B cell (primary cell): ENCODE data around the gene LAMA2. TPM values are rescaled to one million over a fixed set of nuclear protein-coding genes. Genes with fewer than 3 reads are reported as not detected.

Experiments
- ATAC-seq: fragments of 200-7000 bp; cut with Tn5 transposase; one replicate; pipeline ENCODE4 v1.10.0; 2021; ENCODE audit warnings: low read depth, mild to moderate bottlenecking, moderate number of reproducible peaks, moderate library complexity
- CTCF ChIA-PET: fragments of 350-600 bp; sonication (Branson Sonifier 250); formaldehyde crosslinking; loops from one replicate; lab custom pipeline; 2021; ENCODE audit warnings: antibody characterized with exemption, inconsistent platforms; lab: Charles Lee
- POLR2A ChIA-PET: fragments of 350-600 bp; sonication (Branson Sonifier 250); formaldehyde crosslinking; loops from one replicate; lab custom pipeline; 2021; ENCODE audit warnings: antibody characterized with exemption; lab: Charles Lee
- DNase-seq: peaks from one replicate; pipeline ENCODE4 v3.0.0; 2013
- H2AFZ ChIP-seq: 2 replicates; pipeline ENCODE4 v1.6.1; 2012; ENCODE audit warnings: mild to moderate bottlenecking, low read depth, low read length; ENCODE audit not compliant: insufficient read depth, poor library complexity, severe bottlenecking
- H3K27ac ChIP-seq, 2 donors: 1 replicate in 1 of 2; 2 replicates in 1 of 2; pipeline ENCODE4 v1.5.1; 2012 to 2013; ENCODE audit warnings: low read length in 2 of 2, mild to moderate bottlenecking in 2 of 2, moderate library complexity in 1 of 2
- H3K27me3 ChIP-seq, 4 experiments: fragments of 200-600 bp in 1 of 4; sonication (generic) in 1 of 4; replicated peaks in 1 of 4; 1 replicate in 2 of 4; 2 replicates in 2 of 4; pipeline versions ENCODE4 v1.6.1 to v1.7.0; 2013 to 2016; ENCODE audit warnings: low read length in 3 of 4, mild to moderate bottlenecking in 2 of 4, mixed read lengths in 1 of 4, moderate library complexity in 1 of 4; ENCODE audit not compliant: insufficient read depth in 4 of 4, control insufficient read depth in 3 of 4; ENCODE audit errors: control extremely low read depth in 1 of 4
- H3K36me3 ChIP-seq, 2 experiments: replicated peaks in 1 of 2; 1 replicate in 1 of 2; 2 replicates in 1 of 2; pipeline versions ENCODE4 v1.6.1 to v1.7.1; 2013; ENCODE audit warnings: low read length in 1 of 2; ENCODE audit not compliant: insufficient read depth in 2 of 2, control insufficient read depth in 1 of 2; ENCODE audit errors: control extremely low read depth in 1 of 2, extremely low read depth in 1 of 2
- H3K4me1 ChIP-seq, 2 donors: fragments of 200-600 bp in 1 of 2; sonication (generic) in 1 of 2; 1 replicate in 1 of 2; 2 replicates in 1 of 2; pipeline versions ENCODE4 v1.5.1 to v1.6.1; 2013 to 2017; ENCODE audit warnings: low read length in 2 of 2; ENCODE audit not compliant: control insufficient read depth in 2 of 2, insufficient read depth in 2 of 2
- H3K4me2 ChIP-seq: replicated peaks from 2 replicates; pipeline ENCODE3; 2012; ENCODE audit warnings: mild to moderate bottlenecking, low read depth, low read length; ENCODE audit not compliant: poor library complexity, severe bottlenecking
- H3K4me3 ChIP-seq, 5 experiments: fragments of 200-600 bp in 1 of 5; sonication (generic) in 1 of 5; 1 replicate in 3 of 5; 2 replicates in 2 of 5; pipeline versions ENCODE4 v1.5.1 to v1.7.0; 2011 to 2016; ENCODE audit warnings: low read length in 4 of 5, mild to moderate bottlenecking in 4 of 5, low read depth in 2 of 5, control low read depth in 1 of 5, moderate library complexity in 1 of 5; ENCODE audit not compliant: insufficient read depth in 1 of 5; ENCODE audit errors: control extremely low read depth in 1 of 5, extremely low read depth in 1 of 5
- H3K79me2 ChIP-seq: fragments of 200-600 bp; sonication (generic); one replicate; pipeline ENCODE4 v1.6.0; 2016; ENCODE audit warnings: low read length; ENCODE audit not compliant: control insufficient read depth, insufficient read depth
- H3K9ac ChIP-seq: fragments of 200-600 bp; sonication (generic); 2 replicates; pipeline ENCODE4 v1.6.1; 2017; ENCODE audit warnings: mild to moderate bottlenecking, low read length, moderate library complexity
- H3K9me3 ChIP-seq, 3 donors: one replicate each; pipeline versions ENCODE4 v1.6.1 to v1.7.1; 2013; ENCODE audit warnings: low read length in 2 of 3; ENCODE audit not compliant: control insufficient read depth in 2 of 3, insufficient read depth in 1 of 3; ENCODE audit errors: control extremely low read depth in 1 of 3
- H4K20me1 ChIP-seq: 2 replicates; pipeline ENCODE4 v1.6.0; 2012; ENCODE audit warnings: mild to moderate bottlenecking, low read length; ENCODE audit not compliant: insufficient read depth, control insufficient read depth, poor library complexity, severe bottlenecking
- H3K27ac Mint-ChIP-seq: one replicate; pipeline ENCODE4 v1.8.0; 2021; ENCODE audit warnings: mixed read lengths
- H3K27me3 Mint-ChIP-seq: one replicate; pipeline ENCODE4 v1.8.0; 2021; ENCODE audit warnings: mixed read lengths
- H3K4me1 Mint-ChIP-seq: one replicate; pipeline ENCODE4 v1.8.0; 2021; ENCODE audit warnings: mixed read lengths
- H3K4me3 Mint-ChIP-seq: one replicate; pipeline ENCODE4 v1.8.0; 2021; ENCODE audit warnings: mixed read lengths
- H3K9me3 Mint-ChIP-seq: one replicate; pipeline ENCODE4 v1.8.0; 2022; ENCODE audit warnings: mixed read lengths; ENCODE audit not compliant: insufficient read depth
- EZH2 ChIP-seq: IDR thresholded peaks from 2 replicates; pipeline ENCODE4 v1.6.1; 2012; ENCODE audit warnings: borderline replicate concordance, low read depth, mild to moderate bottlenecking, moderate library complexity, low read length; ENCODE audit not compliant: insufficient read depth, poor library complexity, severe bottlenecking
- WGBS: methylation state at CpG from one replicate; pipeline ENCODE4 v1.1.5; 2013; ENCODE audit warnings: missing lambda C conversion rate; ENCODE audit not compliant: insufficient coverage; 5-methylcytosine and 5-hydroxymethylcytosine counted together
- intact Hi-C: fragments of 100-400 bp; cut with micrococcal nuclease; formaldehyde crosslinking; loops from one replicate; pipeline ENCODE4 v1.10.0; 2022
- polyA plus RNA-seq: library from polyadenylated mRNA; depleted of rRNA; stranded (reverse); fragments of >200 nt; gene quantifications from 2 replicates; pipeline ENCODE4 v1.2.3, GENCODE V29; 2012
- total RNA-seq, 2 donors: library from RNA; stranded (reverse); fragments of 120-200 nt in 1 of 2; gene quantifications; 1 replicate in 1 of 2; 2 replicates in 1 of 2; pipeline versions ENCODE4 v1.2.3 to v1.2.4, GENCODE V29; 2013 to 2022
- TF ChIP-seq, protein P1 (sequence below): fragments of 200-600 bp; IDR thresholded peaks from one replicate; pipeline ENCODE4 v1.8.0; 2022; ENCODE audit warnings: antibody characterized with exemption, mild to moderate bottlenecking

LAMA2 gene
- total and polyA plus RNA-seq, 2 donors (not counting 1 experiment from before 2014, with no cell fraction given) = 0.16 TPM; not detected in 1

DNA sequence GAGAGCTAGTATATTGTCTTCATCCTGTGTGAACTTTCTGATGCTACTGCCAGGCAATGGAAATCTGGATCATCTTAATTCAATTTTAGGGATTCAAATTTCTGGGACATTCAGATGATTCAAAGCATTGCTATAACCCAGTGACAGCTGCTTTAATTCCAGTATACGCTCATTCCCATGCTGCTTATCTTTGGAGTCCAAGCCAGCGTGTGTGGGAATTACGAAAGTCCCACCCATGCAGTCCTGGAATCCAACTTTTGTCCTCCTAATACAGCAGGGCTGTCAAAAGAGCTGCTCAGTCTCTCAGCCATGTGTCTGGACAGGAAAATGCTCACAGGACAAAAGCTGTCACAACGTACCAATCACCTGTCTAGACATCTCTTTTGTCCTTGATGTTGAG is 219.8 kb downstream of the LAMA2 start:
- no peaks in the 10 kb centered on the region for H3K9me3 ChIP-seq
- 94% methylated on average over 3 of the region's 4 CpGs for WGBS
- no peak overlapping the region for H3K4me3 ChIP-seq
- no peaks in the 10 kb centered on the region for H4K20me1 ChIP-seq
- no peaks in the 10 kb centered on the region for H3K79me2 ChIP-seq
- H3K9ac ChIP-seq = no peak overlapping the region
- no peak overlapping the region for H3K27ac ChIP-seq
- ChIA-PET CTCF (no interaction called here), POLR2A (no interaction called here)
- DNase-seq = no peak
- no peaks in the 10 kb centered on the region for H3K36me3 ChIP-seq
- Mint-ChIP-seq H3K4me3 (no peak overlapping the region), H3K27ac (no peak overlapping the region), H3K27me3 (no peaks in the 10 kb centered on the region), H3K4me1 (peaks cover 17% of the 10 kb centered on the region), H3K9me3 (no peaks in the 10 kb centered on the region)
- H3K27me3 ChIP-seq = no peaks in the 10 kb centered on the region
- intact Hi-C loops = no loop called here
- no peak overlapping the region for H2AFZ ChIP-seq
- TF ChIP-seq, protein P1, sequence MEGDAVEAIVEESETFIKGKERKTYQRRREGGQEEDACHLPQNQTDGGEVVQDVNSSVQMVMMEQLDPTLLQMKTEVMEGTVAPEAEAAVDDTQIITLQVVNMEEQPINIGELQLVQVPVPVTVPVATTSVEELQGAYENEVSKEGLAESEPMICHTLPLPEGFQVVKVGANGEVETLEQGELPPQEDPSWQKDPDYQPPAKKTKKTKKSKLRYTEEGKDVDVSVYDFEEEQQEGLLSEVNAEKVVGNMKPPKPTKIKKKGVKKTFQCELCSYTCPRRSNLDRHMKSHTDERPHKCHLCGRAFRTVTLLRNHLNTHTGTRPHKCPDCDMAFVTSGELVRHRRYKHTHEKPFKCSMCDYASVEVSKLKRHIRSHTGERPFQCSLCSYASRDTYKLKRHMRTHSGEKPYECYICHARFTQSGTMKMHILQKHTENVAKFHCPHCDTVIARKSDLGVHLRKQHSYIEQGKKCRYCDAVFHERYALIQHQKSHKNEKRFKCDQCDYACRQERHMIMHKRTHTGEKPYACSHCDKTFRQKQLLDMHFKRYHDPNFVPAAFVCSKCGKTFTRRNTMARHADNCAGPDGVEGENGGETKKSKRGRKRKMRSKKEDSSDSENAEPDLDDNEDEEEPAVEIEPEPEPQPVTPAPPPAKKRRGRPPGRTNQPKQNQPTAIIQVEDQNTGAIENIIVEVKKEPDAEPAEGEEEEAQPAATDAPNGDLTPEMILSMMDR = no peak
- TF ChIP-seq EZH2 = no peak
- no peak overlapping the region for H3K4me2 ChIP-seq
- no peak for ATAC-seq
- peaks cover 0 to 4% of the 10 kb centered on the region in 2 donors for H3K4me1 ChIP-seq

DNA sequence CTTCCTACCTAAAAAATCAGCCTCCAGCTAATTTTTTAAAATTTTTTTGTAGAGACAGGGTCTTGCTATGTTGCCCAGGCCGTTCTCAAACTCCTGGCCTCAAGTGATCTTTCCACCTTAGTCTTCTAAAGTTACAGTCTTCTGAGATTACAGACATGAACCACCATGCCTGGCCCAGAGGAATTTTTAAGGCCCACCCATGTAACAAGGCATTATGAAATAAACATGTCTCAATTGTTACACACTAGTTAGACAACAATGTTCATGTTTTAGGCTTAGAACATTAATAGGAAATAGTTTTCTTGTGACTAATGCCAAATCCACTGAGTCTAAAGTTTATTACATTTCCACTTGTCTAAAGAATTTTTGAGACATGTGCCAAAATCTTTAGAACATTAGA is 221.2 kb downstream of the LAMA2 start:
- Histone ChIP-seq H2AFZ (no peak overlapping the region), H3K4me2 (no peak overlapping the region), H3K9me3 (no peaks in the 10 kb centered on the region), H3K4me1 (peaks cover 0 to 4% of the 10 kb centered on the region in 2 donors), H3K4me3 (no peak overlapping the region), H3K27me3 (no peaks in the 10 kb centered on the region), H3K9ac (no peak overlapping the region), H3K36me3 (no peaks in the 10 kb centered on the region), H4K20me1 (no peaks in the 10 kb centered on the region), H3K27ac (no peak overlapping the region), H3K79me2 (no peaks in the 10 kb centered on the region)
- no peak overlapping the region for H3K4me3 Mint-ChIP-seq
- ChIA-PET POLR2A (no interaction called here), CTCF (interaction anchor here (1.0 kb wide), 1 partner anchor 18 kb away, joined by 3 read pairs; no protein-coding TSS in a partner anchor)
- intact Hi-C loops = no loop called here
- H3K27me3 Mint-ChIP-seq = no peaks in the 10 kb centered on the region
- DNase-seq (no peak), ATAC-seq (no peak)
- no peaks in the 10 kb centered on the region for H3K9me3 Mint-ChIP-seq
- H3K27ac Mint-ChIP-seq = no peak overlapping the region
- WGBS = no CpG with 5 or more reads among the region's 1 CpG
- H3K4me1 Mint-ChIP-seq = peaks cover 17% of the 10 kb centered on the region
- TF ChIP-seq, protein P1 = no peak
- TF ChIP-seq EZH2 = no peak
